A549 (cell line): ENCODE results near the gene WNT8A. TPM values are rescaled to one million over a fixed set of nuclear protein-coding genes. Genes with fewer than 3 reads are reported as not detected.

Experiments used
- ATAC-seq, 2 experiments: fragments of 200-7000 bp in 1 of 2; fragments of >200 bp in 1 of 2; cut with Nextera tagmentation in 1 of 2; cut with Tn5 transposase in 1 of 2; 3 replicates each; pipeline versions ENCODE4 v1.8.0 to v1.9.1; 2018 to 2020; ENCODE audit warnings: mild to moderate bottlenecking in 1 of 2, moderate library complexity in 1 of 2
- CTCF ChIA-PET: fragments of 300-600 bp; sonication (Branson Sonifier 250); formaldehyde crosslinking; extraction: SDS; loops from one replicate; lab custom pipeline; 2021; ENCODE audit warnings: antibody characterized with exemption, inconsistent platforms; lab: Yijun Ruan, JAX
- POLR2A ChIA-PET: fragments of 350-600 bp; formaldehyde crosslinking; extraction: SDS; loops from one replicate; lab custom pipeline; 2021; ENCODE audit warnings: antibody characterized with exemption, inconsistent platforms; lab: Yijun Ruan, JAX
- DNase-seq, 2 experiments: peaks; one replicate each; pipeline versions ENCODE4 v3.0.0 to v3.0.0-alpha.2; 2011 to 2016; ENCODE audit warnings: low read depth in 1 of 2, low spot score in 1 of 2
- FAIRE-seq: peaks from 2 replicates; lab custom pipeline; 2011; peaks lifted over from hg19 to GRCh38; lab: Jason Lieb, UNC
- H3K27ac ChIP-seq, 2 experiments: fragments of >200 bp; sonication (Bioruptor Twin); formaldehyde crosslinking; 3 replicates each; pipeline ENCODE4 v1.5.1; 2016 to 2017
- H3K4me1 ChIP-seq: fragments of >200 bp; sonication (Bioruptor Twin); formaldehyde crosslinking; 3 replicates; pipeline ENCODE4 v1.6.1; 2016
- H3K4me2 ChIP-seq: fragments of >200 bp; sonication (Bioruptor Twin); formaldehyde crosslinking; 3 replicates; pipeline ENCODE4 v1.6.1; 2016
- H3K4me3 ChIP-seq: fragments of >200 bp; sonication (Bioruptor Twin); formaldehyde crosslinking; 3 replicates; pipeline ENCODE4 v1.5.1; 2016
- H3K9me3 ChIP-seq: fragments of >200 bp; sonication (Bioruptor Twin); formaldehyde crosslinking; 3 replicates; pipeline ENCODE4 v1.6.1; 2016
- BHLHE40 ChIP-seq: IDR thresholded peaks from 2 replicates; pipeline ENCODE4 v1.6.1; 2012; ENCODE audit warnings: low read depth, low read length, inconsistent platforms
- CBX8 ChIP-seq: fragments of 200-600 bp; sonication (generic); IDR thresholded peaks from 2 replicates; pipeline ENCODE4 v1.6.1; 2016
- E2F6 ChIP-seq: IDR thresholded peaks from 2 replicates; pipeline ENCODE4 v1.6.1; 2012; ENCODE audit warnings: low read depth, borderline replicate concordance
- FOSL2 ChIP-seq, 2 experiments: fragments of 450-650 bp in 1 of 2; fragments of >200 bp in 1 of 2; sonication (Bioruptor Twin) in 1 of 2; formaldehyde crosslinking; IDR thresholded peaks; 2 replicates each; pipeline versions ENCODE4 v1.5.0 to v1.6.1; 2016 to 2020; ENCODE audit warnings: mild to moderate bottlenecking in 1 of 2, moderate library complexity in 1 of 2
- HES2 ChIP-seq: fragments of >200 bp; sonication (Bioruptor Twin); formaldehyde crosslinking; IDR thresholded peaks from 2 replicates; pipeline ENCODE4 v1.6.1; 2016
- HOXB13 ChIP-seq: fragments of 250-450 bp; sonication (Bioruptor Pico); IDR thresholded peaks from 2 replicates; pipeline ENCODE4 v1.5.0; 2020; ENCODE audit warnings: low read depth, mild to moderate bottlenecking, moderate library complexity
- KDM5A ChIP-seq: fragments of 200-600 bp; sonication (generic); IDR thresholded peaks from 2 replicates; pipeline ENCODE4 v1.6.1; 2016; ENCODE audit warnings: antibody characterized with exemption, mild to moderate bottlenecking
- PBX3 ChIP-seq: IDR thresholded peaks from 2 replicates; pipeline ENCODE4 v1.6.1; 2012
- POLR2A ChIP-seq: IDR thresholded peaks from 2 replicates; pipeline ENCODE4 v1.6.1; 2012; ENCODE audit warnings: mild to moderate bottlenecking, low read length
- RAD21 ChIP-seq, 2 experiments: fragments of >200 bp in 1 of 2; sonication (Bioruptor Twin) in 1 of 2; formaldehyde crosslinking in 1 of 2; IDR thresholded peaks in 1 of 2; conservative IDR thresholded peaks in 1 of 2; 2 replicates in 1 of 2; 3 replicates in 1 of 2; pipeline ENCODE4 v1.6.1; 2012 to 2018; ENCODE audit warnings: inconsistent platforms in 1 of 2
- RARB ChIP-seq: fragments of 250-450 bp; sonication (Bioruptor Pico); IDR thresholded peaks from 2 replicates; pipeline ENCODE4 v1.8.0; 2021; ENCODE audit warnings: mild to moderate bottlenecking, moderate library complexity
- RNF2 ChIP-seq: fragments of 200-600 bp; sonication (generic); IDR thresholded peaks from 2 replicates; pipeline ENCODE4 v1.6.1; 2016; ENCODE audit warnings: low read depth, mild to moderate bottlenecking, antibody characterized with exemption, moderate library complexity, borderline replicate concordance
- SMC3 ChIP-seq: fragments of >200 bp; sonication (Bioruptor Twin); formaldehyde crosslinking; IDR thresholded peaks from 3 replicates; pipeline ENCODE4 v1.6.1; 2018; ENCODE audit warnings: inconsistent platforms
- TP53 ChIP-seq: fragments of 250-450 bp; sonication (Bioruptor Pico); IDR thresholded peaks from 2 replicates; pipeline ENCODE4 v1.5.0; 2021; ENCODE audit warnings: mild to moderate bottlenecking, moderate library complexity
- ZC3H11A ChIP-seq: fragments of 450-650 bp; IDR thresholded peaks from 2 replicates; pipeline ENCODE4 v1.6.1; 2014; ENCODE audit warnings: antibody characterized with exemption, mild to moderate bottlenecking
- ZSCAN20 ChIP-seq: fragments of 250-450 bp; sonication (Bioruptor Pico); IDR thresholded peaks from 2 replicates; pipeline ENCODE4 v1.8.0; 2022; ENCODE audit warnings: mild to moderate bottlenecking, moderate library complexity
- WGBS: methylation state at CpG from one replicate; pipeline ENCODE4 v1.1.6; 2017; ENCODE audit errors: missing lambda C conversion rate; 5-methylcytosine and 5-hydroxymethylcytosine counted together
- polyA plus RNA-seq, 4 experiments: library from polyadenylated mRNA; depleted of rRNA in 3 of 4; stranded (reverse); fragments of >200 nt; fragmentation: RNase III in 1 of 4; extraction: RNeasy Plus Mini Kit Qiagen cat#74134 plus additional on column Dnase treatment in 1 of 4; gene quantifications; 2 replicates in 3 of 4; 3 replicates in 1 of 4; pipeline ENCODE4 v1.2.3, GENCODE V29; 2011 to 2017

WNT8A gene
- polyA plus RNA-seq, 2 of the 4 experiments (the other 2 are of a cell fraction): not detected

GRCh38 chr5:138078006-138078643 lies 5.7 kb upstream of the WNT8A start:
- DNase-seq (no peak), FAIRE-seq (no peak), ATAC-seq (no peak)
- H3K4me3 ChIP-seq: no peak overlapping the region
- POLR2A ChIA-PET: no interaction called here
- H3K27ac ChIP-seq: no peak overlapping the region
- H3K4me1 ChIP-seq: no peaks in the 10 kb centered on the region
- no peak overlapping the region for H3K4me2 ChIP-seq
- CTCF ChIA-PET: interaction anchor here (0.8 to 17.5 kb wide), 25 partner anchors 10 to 448 kb away, joined by 3 to 291 read pairs (median 8); partner anchors contain the start of genes FAM13B and NME5
- H3K9me3 ChIP-seq: no peaks in the 10 kb centered on the region
- TF ChIP-seq TP53 (CRISPR knock-in tag) (no peak), RAD21 (conservative IDR thresholded peaks at IDR 0.05 in 1 of 2, IDR thresholded peaks at IDR 0.05 in 1 of 2) (no peak), KDM5A (no peak), RNF2 (no peak), POLR2A (no peak), CBX8 (no peak), HOXB13 (no peak)
- WGBS: 26% methylated on average over 1 of the region's 1 CpG

- WGBS: 72% methylated on average over 4 of the region's 4 CpGs
- no peak for ATAC-seq
- Histone ChIP-seq H3K27ac (no peak overlapping the region), H3K4me3 (no peak overlapping the region), H3K9me3 (no peaks in the 10 kb centered on the region), H3K4me1 (no peaks in the 10 kb centered on the region), H3K4me2 (no peak overlapping the region)
- no peak for TF ChIP-seq HES2
- TF ChIP-seq PBX3: no peak
- TF ChIP-seq E2F6: no peak
- no peak for TF ChIP-seq SMC3
- no peak for TF ChIP-seq BHLHE40
- no peak for TF ChIP-seq RARB (CRISPR knock-in tag)
- no peak for TF ChIP-seq KDM5A
- no peak for TF ChIP-seq FOSL2 (IDR thresholded peaks at IDR 0.05)
- TF ChIP-seq FOSL2 (CRISPR knock-in tag; IDR thresholded peaks at IDR 0.05): no peak
- TF ChIP-seq ZSCAN20 (CRISPR knock-in tag): no peak
- no peak for TF ChIP-seq RNF2
- no peak for DNase-seq
- ChIA-PET CTCF (interaction anchor here (1.0 to 17.5 kb wide), 10 partner anchors 8 to 452 kb away, joined by 3 to 291 read pairs (median 5); no protein-coding TSS in a partner anchor), POLR2A (no interaction called here)
- FAIRE-seq: no peak
These were observed 1.8 kb upstream of the WNT8A start for GRCh38 chr5:138082033-138082432.

- WGBS: 26% methylated on average over 4 of the region's 4 CpGs
- ChIA-PET CTCF (interaction anchor here (6.5 to 17.5 kb wide), 2 partner anchors 14 to 37 kb away, joined by 84 to 291 read pairs; no protein-coding TSS in a partner anchor), POLR2A (no interaction called here)
- H3K9me3 ChIP-seq: no peaks in the 10 kb centered on the region
- DNase-seq (no peak), FAIRE-seq (no peak), ATAC-seq (no peak)
- H3K4me2 ChIP-seq: no peak overlapping the region
- TF ChIP-seq ZC3H11A (peak; percentile 51), PBX3 (no peak)
- no peak overlapping the region for H3K27ac ChIP-seq
- no peaks in the 10 kb centered on the region for H3K4me1 ChIP-seq
- H3K4me3 ChIP-seq: no peak overlapping the region
These were observed 7.9 kb downstream of the WNT8A start for GRCh38 chr5:138091685-138092084.
